PC-3 (cell line): ENCODE measurements around the gene NKD2.

Experiments used
- CTCF ChIP-seq: fragments of 300-600 bp; sonication (generic); conservative IDR thresholded peaks from 2 replicates; pipeline ENCODE4 v1.5.1; 2017; ENCODE audit warnings: antibody characterized with exemption, low read depth, mild to moderate bottlenecking, low read length
- EZH2 ChIP-seq: fragments of 300-600 bp; sonication (generic); IDR thresholded peaks from one replicate; pipeline ENCODE4 v1.6.1; 2017; ENCODE audit warnings: antibody characterized with exemption, mild to moderate bottlenecking, low read length; ENCODE audit not compliant: unreplicated experiment

GRCh38 chr5:1039210-1039548 lies 30.6 kb downstream of the NKD2 start:
- TF ChIP-seq EZH2 (no peak), CTCF (no peak)
